GM12891 (cell line): ENCODE measurements around the gene CDH13.

Source experiments
- DNase-seq: peaks from one replicate; pipeline ENCODE4 v3.0.0; 2011; ENCODE audit warnings: low spot score; ENCODE audit not compliant: insufficient read length
- FAIRE-seq: peaks from 2 replicates; lab custom pipeline; 2011; peaks lifted over from hg19 to GRCh38; lab: Jason Lieb, UNC
- PAX5 ChIP-seq: IDR thresholded peaks from 2 replicates; pipeline ENCODE4 v1.6.1; 2011; ENCODE audit warnings: low read length, moderate library complexity, mild to moderate bottlenecking; ENCODE audit not compliant: insufficient read depth, severe bottlenecking
- POLR2A ChIP-seq: IDR thresholded peaks from 2 replicates; pipeline ENCODE4 v1.6.1; 2011; ENCODE audit warnings: low read depth, low read length, control low read depth
- POLR2AphosphoS5 ChIP-seq: IDR thresholded peaks from 2 replicates; pipeline ENCODE4 v1.6.1; 2011; ENCODE audit warnings: low read depth, low read length, control low read depth
- POU2F2 ChIP-seq: IDR thresholded peaks from 2 replicates; pipeline ENCODE4 v1.6.1; 2011; ENCODE audit warnings: low read depth, mild to moderate bottlenecking, control low read depth, low read length, moderate library complexity
- SPI1 ChIP-seq: IDR thresholded peaks from 2 replicates; pipeline ENCODE4 v1.6.1; 2011; ENCODE audit warnings: low read depth, low read length, control low read depth
- TAF1 ChIP-seq: IDR thresholded peaks from 2 replicates; pipeline ENCODE4 v1.6.1; 2011; ENCODE audit warnings: low read depth, low read length, control low read depth

The CDH13 gene

DNA sequence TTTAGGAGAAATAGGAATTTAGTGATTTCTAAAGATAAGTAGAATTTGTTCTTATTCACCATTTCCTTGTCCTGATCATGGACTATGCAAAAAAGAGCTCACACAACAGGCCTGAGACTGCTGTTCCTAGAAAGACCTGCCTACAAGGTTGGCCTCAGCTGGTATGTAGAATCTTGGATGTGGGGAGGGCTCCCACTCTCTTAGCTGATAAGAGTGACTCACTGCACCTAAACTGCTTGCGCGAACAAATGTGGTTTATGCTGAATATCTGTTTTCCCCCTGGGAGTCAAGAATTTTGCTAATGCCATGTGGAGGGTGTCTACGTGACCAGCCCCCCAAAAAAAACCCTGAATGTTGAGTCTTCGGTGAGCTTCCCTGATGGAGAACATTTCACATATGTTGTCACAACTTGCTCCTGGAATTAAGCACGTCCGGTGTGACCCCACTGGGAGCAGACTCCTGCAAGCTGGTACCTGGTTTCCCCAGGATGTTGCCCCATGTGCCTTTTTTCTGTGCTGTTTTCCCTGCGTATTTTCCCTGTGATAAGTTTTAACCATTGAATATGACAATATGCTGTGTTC, 1112.2 kb downstream of the CDH13 start:
- DNase-seq (no peak), FAIRE-seq (no peak)
- TF ChIP-seq POLR2AphosphoS5, result no peak

DNA sequence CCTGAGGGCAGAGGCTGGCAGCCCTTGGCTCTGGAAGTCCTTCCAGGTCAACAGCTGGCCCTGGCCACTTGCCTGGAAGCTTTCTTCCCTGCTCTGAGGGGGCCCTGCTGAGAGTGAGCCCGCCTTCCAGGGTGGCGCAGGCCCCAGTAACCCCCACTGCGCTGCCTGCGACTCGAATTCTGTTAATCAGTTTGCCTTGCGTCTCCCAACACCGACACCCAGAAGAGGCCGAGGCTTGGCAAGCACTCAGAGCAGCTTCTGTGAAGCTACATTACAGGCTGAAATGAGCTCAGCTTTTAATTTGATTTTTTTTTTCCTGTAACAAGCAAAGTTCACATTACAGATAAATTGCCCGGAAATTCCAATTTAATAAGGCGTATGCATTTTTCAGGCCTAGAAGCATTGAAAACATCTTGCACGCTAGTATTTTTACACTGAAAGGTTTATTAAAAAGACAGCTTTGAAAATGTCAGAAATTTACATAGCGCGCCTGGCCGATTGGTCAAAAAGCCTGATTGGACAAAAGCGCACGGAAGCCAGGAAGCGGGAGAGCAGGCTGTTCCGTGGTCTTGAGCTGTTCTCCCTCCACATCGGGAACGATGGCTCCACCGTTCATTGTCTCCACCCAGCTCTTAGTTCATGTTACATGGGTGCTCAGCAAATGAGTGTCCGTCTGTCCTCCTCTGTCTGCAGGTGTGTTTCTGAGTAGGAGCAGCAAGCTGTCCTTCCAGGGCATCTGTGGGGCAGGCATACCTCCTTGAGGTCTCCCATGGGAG, 1115.5 kb downstream of the CDH13 start:
- TF ChIP-seq POLR2AphosphoS5 (no peak), POU2F2 (no peak), TAF1 (no peak), POLR2A (no peak)
- no peak for DNase-seq
- no peak for FAIRE-seq

DNA sequence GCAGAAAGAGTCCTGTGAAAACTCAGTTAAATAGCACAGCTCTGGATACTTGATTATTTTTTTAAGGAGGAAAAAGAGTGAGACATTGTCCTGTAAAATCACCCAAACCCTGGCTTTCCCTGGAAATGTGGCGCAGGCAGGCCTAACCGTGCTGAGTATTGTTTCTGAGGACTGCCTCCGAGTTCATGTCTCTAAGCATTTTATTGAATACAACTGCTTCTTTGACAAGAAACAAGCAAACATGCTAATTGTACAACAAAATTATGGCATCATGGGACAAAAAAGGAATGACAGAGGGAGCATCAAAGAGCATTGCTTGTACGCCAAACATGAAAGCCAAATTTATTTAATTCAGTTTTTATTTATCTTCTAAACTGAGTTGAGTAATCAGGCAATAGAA, 1116.5 kb downstream of the CDH13 start:
- no peak for FAIRE-seq
- TF ChIP-seq POU2F2 (no peak), POLR2AphosphoS5 (no peak), PAX5 (no peak), SPI1 (no peak), POLR2A (no peak), TAF1 (no peak)
- DNase-seq, result no peak

DNA sequence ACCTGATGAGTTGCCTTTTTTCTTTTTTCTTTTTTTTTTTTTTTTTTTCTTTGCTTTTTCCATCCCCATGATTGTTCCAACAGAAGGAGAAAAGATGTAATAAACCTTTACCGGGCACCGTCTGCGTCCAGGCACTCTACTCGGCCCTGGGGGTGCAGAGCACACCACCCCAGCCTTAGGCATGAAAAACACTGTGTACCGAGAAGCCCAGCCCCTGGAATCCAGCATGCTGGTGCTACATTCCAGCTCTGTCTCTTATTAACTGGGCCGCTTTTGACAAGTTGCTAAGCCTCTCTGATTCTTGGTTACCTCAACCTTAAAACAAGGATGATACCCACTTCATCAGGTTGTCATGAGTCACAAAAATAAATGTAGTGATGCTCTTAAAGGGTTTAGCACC, 1117.0 kb downstream of the CDH13 start:
- no peak for TF ChIP-seq POU2F2
- no peak for TF ChIP-seq POLR2A
- no peak for TF ChIP-seq POLR2AphosphoS5
- no peak for TF ChIP-seq PAX5
- TF ChIP-seq TAF1, result no peak
- TF ChIP-seq SPI1, result no peak
- FAIRE-seq, result no peak
- DNase-seq, result no peak

DNA sequence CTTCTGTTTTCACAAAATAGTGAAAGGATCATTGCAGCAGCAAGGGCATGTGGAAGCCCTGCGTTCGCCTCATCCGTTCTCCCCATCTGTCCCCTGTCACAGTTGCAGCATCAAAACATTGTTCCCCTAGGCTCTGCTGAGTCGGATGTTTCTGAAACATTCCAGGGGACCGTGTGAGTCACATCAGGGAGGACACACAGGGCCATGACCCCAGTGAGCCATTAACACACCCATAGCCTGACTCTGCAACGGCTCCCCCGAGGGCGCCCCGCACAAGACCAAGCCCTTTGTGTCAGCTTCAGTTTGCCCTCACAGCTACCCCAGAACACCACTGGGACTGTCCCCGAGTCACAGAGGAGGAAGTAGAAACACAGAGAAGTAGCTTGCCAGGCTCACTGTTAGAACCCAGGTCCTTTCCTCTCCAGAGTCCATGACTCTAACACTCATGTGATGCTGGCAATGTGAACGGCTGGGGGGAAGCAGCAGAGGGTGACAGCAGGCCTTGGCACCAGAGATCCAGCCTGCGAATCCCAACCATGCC, 1117.7 kb downstream of the CDH13 start:
- FAIRE-seq, result peak; percentile 5
- no peak for DNase-seq
- no peak for TF ChIP-seq PAX5
- TF ChIP-seq POU2F2, result no peak
- no peak for TF ChIP-seq POLR2A
- no peak for TF ChIP-seq TAF1
- TF ChIP-seq SPI1, result no peak; the same call in 1 of the 2 replicates
- TF ChIP-seq POLR2AphosphoS5, result no peak

DNA sequence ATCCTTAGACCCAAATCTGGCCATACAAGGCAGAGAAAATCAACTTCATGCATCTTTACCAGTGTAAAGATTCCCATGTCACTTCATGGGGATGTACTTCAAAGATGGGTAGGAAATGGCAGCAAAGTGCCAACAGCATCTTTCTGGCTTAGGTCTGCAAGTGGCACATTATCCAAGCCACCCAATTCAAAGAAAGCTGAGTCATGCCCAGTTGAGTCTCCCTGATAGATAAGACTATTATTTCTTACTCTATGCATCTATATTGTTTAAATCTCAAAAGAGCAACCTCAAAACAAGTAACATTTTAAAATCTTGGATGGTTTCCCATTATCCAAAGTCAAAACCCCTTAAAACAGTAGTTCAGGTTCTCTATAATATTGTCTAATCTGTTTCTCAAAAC, 1119.8 kb downstream of the CDH13 start:
- no peak for DNase-seq
- TF ChIP-seq POU2F2 (no peak), POLR2A (no peak), PAX5 (no peak), SPI1 (no peak), TAF1 (no peak), POLR2AphosphoS5 (no peak)
- FAIRE-seq, result no peak

DNA sequence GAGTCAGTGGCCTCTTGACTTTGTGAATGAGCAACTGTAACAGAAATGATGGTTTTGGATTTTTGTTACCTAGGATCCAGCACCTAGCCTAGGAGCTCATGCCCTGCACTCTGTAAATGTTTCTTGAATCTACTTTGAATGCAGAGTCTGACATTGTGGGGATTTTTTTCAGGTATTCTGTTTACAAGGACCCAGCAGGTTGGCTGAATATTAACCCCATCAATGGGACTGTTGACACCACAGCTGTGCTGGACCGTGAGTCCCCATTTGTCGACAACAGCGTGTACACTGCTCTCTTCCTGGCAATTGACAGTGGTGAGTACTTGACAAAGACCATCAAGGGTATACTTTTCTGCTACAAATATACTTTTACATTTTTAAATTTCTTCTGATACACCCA, 1121.2 kb downstream of the CDH13 start:
- FAIRE-seq, result no peak
- TF ChIP-seq POU2F2, result no peak
- no peak for TF ChIP-seq POLR2A
- DNase-seq, result no peak

DNA sequence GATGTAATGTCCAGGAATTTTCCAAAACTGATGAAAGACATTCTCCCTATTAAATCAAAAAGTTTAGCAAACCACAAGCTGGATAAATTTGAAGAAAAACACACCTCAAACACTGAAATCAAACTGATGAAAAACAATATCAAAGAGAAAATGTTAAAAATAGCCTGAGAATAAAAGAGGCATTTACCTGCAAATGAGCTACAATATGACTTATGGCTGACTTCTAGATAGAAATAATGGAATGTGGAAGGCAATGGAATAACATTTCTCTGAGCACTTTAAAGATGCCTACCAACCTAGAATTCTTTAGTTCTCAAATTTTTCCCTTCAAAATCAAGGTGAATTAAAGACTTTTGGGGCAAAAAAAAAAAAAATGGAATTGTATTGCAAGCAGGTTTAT, 1128.6 kb downstream of the CDH13 start:
- FAIRE-seq (no peak), DNase-seq (no peak)
- TF ChIP-seq POLR2A, result no peak

DNA sequence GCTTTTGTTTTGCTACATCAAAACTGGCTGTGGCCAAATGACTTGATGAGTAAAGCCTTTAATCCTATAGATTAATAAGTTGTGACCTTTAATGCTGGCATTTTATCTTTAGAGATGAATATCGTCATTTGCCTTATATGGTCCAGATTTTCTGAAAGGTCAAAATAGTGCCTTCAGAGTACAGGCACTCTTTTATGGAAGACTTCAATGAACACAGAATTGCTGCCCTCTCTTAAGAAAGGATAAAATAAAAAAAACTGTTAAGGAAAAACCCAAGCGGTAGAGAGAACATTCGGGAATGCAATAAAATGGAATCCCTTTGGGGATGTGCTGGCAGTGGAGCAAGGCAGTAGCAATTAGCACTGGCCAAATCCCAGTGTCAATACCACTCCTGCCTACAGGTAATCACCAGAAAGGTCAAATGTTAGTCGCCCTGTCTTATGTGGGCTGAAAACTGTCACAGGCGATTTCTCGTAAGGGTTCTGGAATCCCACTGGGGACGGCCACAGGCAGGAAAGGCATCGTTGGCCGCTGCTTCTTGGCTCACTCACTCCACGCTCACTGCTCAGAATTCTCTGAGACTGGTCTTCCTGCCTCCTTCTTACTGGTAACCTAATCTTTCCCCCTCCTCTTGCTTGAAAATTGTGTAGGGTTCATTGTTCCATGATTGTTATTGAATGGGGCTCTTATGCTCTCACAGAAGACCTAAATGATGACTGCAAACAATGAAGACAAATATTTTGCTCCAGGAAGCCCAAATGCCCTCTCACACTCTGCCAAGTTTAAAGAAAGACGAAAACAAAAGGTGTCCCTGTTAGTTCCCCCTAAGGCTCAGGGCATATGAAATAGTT, 1135.6 kb downstream of the CDH13 start:
- no peak for FAIRE-seq
- no peak for DNase-seq
- TF ChIP-seq SPI1, result no peak
- TF ChIP-seq POU2F2, result no peak
- TF ChIP-seq PAX5, result no peak
- no peak for TF ChIP-seq TAF1
- TF ChIP-seq POLR2AphosphoS5, result no peak
- no peak for TF ChIP-seq POLR2A

DNA sequence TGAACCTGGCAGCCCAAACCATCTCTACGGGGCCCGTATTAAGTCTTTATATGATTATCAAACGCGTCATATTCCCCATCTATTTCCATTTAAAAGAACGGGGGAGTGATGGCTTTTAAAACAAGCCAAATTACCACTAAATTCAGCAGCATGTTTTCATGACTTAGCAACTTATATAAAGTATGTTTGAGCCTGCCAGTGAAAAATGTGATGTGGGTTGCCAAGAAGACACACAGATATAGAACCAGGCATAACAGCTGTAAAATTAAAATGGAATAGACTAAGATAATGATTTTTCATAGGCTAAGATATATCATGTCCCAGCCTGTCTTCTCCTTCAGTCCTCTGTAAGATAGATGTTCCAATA, 1136.2 kb downstream of the CDH13 start:
- no peak for DNase-seq
- no peak for FAIRE-seq
- TF ChIP-seq POLR2AphosphoS5 (no peak), POLR2A (no peak), PAX5 (no peak), SPI1 (no peak), TAF1 (no peak), POU2F2 (no peak)
